ENCODE measurements around the gene SLAMF1.

DNA sequence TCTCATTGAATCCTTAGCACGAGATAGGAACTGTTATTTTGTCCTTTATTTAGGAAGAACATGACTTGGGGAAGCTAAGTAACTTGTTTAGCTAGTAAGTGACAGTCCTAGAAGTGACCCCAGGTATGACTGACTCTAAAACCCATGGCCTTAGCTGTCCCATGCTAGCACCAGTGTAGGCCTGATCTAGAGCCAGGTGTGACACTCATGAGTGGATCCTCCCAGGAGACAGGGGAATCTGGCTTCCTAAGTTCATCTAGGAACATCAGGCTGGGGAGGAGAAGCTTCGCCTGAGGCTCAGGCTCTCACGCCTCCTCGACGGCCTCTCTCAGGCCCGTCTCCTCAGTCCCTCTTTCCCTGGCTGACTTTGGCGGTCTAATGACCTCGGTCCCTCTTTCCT is 33.6 kb upstream of the SLAMF1 start:
- TF ChIP-seq GATA2 (IDR thresholded peaks at IDR 0.05; ENCODE audit: low read depth, low read length) (no peak), GATA3 (IDR thresholded peaks at IDR 0.05; ENCODE audit: low read depth, low read length) (no peak)
